Activated T-cell treated with anti-CD3 and anti-CD28 coated beads for 4 hours (primary cell): ENCODE results near the gene STK11.

Source experiments
- DNase-seq: peaks from one replicate; pipeline ENCODE4 v3.0.0-alpha.2; 2020

STK11 gene

DNA sequence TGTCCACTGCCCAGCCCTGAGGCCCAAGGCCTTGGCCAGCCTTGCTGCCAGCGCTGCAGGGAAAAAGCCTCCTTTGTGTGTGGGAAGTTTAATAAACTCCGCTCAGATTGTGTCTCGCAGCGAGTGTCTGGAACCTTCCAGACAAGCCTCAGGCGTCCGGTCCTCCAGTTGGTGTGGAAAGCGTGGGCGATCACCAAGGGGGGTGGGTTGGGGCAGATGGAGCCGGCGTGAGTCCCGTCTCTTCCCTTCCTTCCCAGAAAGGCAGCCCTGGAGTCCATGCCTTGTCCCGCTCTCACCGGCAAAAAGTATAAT is 4.6 kb downstream of the STK11 start:
- DNase-seq: no peak

- no peak for DNase-seq
Observed at GRCh38 chr19:1211494-1212234, 6.1 kb downstream of the STK11 start.

GRCh38 chr19:1213391-1214286 is 8.1 kb downstream of the STK11 start:
- DNase-seq: no peak

DNA sequence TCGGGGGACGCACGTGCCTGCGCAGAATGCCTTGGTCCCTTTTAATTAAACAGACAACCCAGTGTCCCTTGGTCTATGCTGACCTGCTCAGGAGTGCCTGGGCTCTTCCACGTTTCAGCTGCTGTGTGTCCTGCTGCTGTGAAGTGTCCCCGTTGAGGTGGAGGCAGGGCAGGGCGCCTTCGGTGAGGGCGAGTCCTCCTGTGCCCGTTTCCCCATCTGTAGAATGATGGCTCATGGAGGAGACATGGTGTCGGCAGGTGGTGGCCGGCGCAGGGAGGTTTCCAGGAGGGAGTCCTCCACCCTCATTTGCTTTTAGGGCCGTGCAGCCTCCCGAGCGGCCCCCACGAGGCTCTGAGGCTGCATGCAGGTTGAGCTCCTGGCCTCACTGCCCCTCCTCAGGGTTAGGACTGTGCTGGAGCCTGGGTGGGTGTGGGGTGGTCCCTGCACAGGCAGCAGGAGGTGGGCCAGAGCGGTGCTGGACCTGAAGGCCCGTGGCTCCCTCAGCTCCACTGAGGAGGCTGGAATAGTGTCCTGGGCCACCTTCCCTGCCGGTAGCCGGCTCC is 8.8 kb downstream of the STK11 start:
- no peak for DNase-seq

GRCh38 chr19:1214862-1215731 is 9.5 kb downstream of the STK11 start:
- no peak for DNase-seq

DNA sequence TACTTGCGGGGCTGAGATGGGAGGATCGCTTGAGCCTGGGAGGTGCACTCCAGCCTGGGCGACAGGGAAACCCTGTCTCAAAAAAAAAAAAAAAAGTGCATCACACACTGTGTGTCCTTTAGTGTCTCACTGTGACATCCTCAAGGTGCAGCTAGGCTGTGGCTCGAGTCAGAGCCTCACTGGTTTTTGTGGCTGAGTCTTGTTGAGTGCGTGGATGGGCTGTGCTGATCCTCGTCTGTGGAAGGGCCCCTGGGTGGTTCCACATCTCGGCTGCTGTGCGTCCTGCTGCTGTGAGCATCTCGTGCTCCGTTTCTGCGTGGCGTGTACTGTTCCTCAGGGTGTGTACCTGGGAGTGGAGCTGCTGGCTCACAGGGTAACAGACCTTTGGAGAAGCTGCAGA is 11.2 kb downstream of the STK11 start:
- DNase-seq: no peak

DNA sequence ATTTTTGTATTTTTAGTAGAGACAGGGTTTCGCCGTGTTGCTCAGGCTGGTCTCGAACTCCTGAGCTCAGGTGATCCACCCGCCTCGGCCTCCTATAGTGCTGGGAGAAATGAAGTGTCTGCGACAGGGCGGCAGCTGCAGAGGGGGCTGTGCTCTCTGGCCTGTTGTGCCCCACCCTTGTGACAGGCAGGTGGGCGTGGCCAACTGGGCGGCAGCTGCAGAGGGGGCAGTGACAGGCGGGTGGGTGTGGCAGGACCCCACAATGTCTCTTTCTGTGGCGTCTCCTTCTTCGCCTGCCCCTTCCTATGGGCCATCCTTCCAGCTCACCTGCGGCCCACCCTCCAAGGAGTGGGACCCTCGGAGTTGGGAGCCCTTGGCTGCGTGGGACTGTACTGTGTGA is 11.8 kb downstream of the STK11 start:
- DNase-seq: no peak

DNA sequence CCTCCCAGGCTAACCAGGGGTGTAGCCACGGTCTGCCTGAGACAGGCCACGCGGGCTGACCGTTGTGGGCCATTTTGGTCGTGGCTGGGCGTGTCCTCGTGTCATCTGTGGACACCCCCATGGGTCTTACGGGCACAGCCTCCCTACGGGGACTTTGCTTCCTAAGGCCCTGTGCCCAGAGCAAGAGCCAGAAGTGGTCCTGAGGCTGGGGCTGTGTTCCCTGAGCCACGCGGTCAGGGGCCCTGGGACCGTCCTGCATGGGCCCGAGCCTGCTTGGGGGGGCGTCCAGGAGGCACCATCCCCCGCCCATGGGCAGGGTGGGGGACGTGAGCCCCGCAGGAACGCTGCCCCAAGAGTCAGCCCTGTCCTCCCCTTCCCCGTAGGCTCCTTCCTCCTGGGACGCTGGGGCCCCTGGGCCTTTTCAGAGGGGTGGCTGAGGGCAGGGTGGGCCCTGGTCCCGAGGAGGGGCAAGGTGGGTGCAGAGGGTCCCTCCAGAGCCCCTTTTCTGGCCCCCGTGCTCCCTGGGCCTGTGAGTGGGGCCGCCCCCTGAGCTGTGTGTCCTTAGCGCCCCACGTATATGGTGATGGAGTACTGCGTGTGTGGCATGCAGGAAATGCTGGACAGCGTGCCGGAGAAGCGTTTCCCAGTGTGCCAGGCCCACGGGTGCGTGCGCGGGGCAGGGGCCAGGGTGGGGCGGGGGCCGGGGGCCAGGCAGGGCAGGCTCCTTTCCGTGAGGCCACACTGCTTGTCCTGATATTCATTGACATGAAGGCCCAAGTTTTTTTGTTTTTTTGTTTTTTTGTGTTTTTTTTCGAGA is 13.4 kb downstream of the STK11 start:
- no peak for DNase-seq

DNA sequence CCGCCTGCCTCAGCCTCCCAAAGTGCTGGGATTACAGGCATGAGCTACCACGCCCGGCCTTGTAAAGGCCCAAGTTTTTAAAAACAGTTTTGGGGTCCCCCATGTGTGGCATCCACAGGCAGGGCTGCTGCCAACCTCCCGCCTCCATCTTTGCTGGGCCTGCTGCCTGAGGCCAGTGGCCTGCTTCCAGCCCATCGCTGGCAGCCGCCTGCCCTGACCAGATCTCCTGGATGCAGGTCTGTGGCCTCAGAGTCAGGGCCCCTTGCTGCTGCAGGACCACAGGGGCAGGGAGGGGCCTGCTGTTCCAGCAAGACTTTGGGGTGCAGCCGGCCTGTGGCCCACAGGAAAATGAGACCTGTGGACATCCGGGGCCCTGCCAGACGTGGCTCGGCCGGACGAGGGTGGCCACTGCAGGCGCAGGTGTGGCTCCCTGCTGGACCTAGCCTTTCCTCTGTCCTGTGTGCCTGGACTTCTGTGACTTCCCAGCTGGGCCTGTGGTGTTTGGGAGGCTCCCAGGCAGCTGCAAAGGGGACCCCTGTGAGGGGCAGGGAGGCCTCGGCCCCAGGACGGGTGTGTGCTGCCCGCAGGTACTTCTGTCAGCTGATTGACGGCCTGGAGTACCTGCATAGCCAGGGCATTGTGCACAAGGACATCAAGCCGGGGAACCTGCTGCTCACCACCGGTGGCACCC is 14.4 kb downstream of the STK11 start:
- no peak for DNase-seq

DNA sequence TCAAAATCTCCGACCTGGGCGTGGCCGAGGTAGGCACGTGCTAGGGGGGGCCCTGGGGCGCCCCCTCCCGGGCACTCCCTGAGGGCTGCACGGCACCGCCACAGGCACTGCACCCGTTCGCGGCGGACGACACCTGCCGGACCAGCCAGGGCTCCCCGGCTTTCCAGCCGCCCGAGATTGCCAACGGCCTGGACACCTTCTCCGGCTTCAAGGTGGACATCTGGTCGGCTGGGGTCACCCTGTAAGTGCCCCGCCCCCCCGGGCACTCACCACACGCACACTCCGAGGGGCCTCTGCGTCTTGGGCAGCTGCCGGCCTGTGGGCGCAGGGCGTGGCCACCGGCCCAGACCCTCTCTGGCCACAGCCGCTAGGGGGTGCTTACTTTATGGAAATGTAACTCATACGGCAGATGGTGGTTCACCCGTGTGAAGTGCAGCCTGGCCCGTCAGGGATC is 14.9 kb downstream of the STK11 start:
- DNase-seq: no peak

- DNase-seq: no peak
Observed at GRCh38 chr19:1220976-1221903, 15.7 kb downstream of the STK11 start.

DNA sequence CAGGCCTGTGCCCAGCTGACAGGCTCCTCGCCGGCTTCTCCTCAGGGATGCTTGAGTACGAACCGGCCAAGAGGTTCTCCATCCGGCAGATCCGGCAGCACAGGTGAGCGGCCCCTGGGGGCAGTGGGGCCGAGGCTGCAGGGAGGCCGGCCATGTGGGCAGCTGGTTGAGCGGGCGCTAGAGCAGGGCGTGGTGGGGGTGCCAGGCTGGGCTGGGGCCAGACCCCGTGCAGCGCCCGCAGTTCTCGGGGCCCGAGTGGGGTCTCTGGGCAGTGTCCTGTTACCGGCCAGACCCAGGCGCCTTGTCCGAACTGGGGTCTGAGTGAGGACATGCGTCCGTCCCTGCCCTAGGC is 16.3 kb downstream of the STK11 start:
- DNase-seq: no peak

DNA sequence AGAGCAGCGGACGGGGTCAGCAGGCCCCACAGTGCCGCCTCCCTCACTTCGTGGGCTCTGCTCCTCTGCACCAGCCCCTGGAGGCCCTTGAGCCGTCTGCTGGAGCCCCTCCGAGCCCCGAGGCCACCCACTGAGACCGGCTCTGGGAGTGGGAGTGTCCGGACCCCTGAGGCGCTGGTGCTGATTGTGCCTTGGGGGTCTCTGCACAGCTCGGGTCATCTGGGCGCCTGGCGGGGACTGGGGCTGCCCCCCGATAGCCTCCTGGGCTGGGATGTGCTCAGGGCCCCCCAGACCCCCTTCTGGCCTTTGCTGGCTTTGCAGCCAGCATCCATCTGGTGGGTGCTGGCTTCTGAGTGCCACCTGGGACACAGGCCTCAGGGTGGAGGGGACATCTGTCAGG is 16.8 kb downstream of the STK11 start:
- DNase-seq: no peak

DNA sequence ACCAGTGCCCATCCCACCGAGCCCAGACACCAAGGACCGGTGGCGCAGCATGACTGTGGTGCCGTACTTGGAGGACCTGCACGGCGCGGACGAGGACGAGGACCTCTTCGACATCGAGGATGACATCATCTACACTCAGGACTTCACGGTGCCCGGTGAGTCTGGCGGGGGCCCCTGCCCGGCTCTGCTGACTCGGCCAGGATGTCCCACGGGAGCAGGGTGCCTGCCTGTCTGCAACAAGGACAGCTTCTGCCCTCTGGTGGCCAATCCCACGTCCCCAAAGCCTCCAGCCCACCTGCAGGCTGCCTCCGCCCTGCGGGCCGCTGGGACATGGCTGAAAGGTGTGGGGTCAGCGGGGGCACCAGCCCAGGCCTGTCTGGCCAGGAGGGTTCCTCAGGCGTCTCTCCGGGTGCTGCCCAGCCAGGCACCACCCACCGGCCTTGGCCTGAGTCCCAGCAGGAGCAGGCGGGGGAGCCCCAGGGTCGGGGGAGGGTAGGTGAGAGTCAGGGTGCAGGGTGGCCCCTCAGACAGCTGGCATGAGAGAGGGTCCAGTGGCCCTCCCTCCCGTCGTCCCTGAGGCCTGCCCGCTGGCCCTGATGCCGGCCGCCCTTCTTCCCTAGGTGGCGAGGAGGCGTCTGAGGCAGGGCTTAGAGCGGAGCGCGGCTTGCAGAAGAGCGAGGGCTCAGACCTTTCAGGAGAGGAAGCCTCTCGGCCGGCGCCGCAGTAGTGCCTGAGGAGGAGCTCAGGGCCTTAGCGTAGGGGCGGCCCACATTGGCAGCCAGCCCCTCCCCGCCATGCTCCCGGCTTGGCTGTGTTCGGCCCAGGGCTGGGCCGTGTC is 17.7 kb downstream of the STK11 start:
- no peak for DNase-seq

- no peak for DNase-seq
Observed at GRCh38 chr19:1224047-1224825, 18.7 kb downstream of the STK11 start.

DNA sequence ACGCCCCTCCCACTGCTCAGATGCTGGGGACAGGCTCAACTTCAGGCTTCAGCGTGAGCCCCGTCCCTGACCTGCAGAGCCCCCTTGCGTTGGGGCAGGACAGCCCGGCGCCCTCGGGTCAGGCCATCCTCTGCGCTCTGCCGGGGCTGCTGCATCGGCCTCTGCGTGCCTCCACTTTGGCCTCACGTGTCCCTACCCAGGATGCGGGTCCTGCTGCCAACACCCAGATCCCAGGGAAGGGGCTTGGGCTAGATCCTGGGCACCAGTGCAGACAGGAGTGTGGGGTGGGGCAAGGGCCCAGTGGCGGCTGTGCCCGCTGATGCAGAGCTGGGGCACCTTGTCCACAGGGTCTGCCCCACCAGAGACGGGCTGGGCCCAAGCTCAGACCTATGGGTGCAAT is 19.3 kb downstream of the STK11 start:
- no peak for DNase-seq

GRCh38 chr19:1225440-1226226 is 20.1 kb downstream of the STK11 start:
- no peak for DNase-seq

DNA sequence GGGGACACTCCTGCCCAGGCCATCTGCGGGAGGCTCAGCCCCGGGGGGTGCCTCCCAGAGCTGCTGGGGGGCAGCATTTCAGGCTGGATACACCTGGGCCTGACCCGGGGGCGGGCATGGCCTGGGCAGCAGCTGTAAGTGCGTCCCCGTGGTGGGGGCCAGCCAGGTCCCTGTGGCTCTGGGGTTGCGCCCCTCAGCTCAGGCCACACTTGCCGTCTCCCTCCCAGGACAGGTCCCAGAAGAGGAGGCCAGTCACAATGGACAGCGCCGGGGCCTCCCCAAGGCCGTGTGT is 20.6 kb downstream of the STK11 start:
- DNase-seq: no peak
